ENCODE measurements around the gene WDR70. TPM values are rescaled to one million over a fixed set of nuclear protein-coding genes. Genes with fewer than 3 reads are reported as not detected.
A peak's percentile ranks its signal among the peaks of the same experiment; 100 is the strongest.
"Not testable (repeated sequence)": the region's sequence is repeated elsewhere in the genome, so short reads cannot be mapped to it uniquely, and the experiment has no call there.

Gene WDR70
- total RNA-seq, 1 donor from 2014 or later = 23.6 TPM

- H3K4me1 Mint-ChIP-seq (ENCODE audit: low read depth) = peaks cover 14% of the 10 kb centered on the region
Observed at GRCh38 chr5:37375091-37375490, 4.0 kb upstream of the WDR70 start.

GRCh38 chr5:37378066-37378465 is 1.1 kb upstream of the WDR70 start:
- DNase-seq (ENCODE audit: low spot score) = peak; percentile 29
- H3K36me3 Mint-ChIP-seq (ENCODE audit: low read depth); H3K27me3 Mint-ChIP-seq (ENCODE audit: low read depth); H3K4me3 Mint-ChIP-seq (ENCODE audit: unreplicated experiment); H3K27ac Mint-ChIP-seq (ENCODE audit: unreplicated experiment); H3K9me3 Mint-ChIP-seq (ENCODE audit: low read depth): not testable (repeated sequence)
- peaks cover 11% of the 10 kb centered on the region for H3K4me1 Mint-ChIP-seq (ENCODE audit: low read depth)

More at GRCh38 chr5:37375091-37375490, 4.0 kb upstream of the WDR70 start:
- TF ChIP-seq, protein P1, sequence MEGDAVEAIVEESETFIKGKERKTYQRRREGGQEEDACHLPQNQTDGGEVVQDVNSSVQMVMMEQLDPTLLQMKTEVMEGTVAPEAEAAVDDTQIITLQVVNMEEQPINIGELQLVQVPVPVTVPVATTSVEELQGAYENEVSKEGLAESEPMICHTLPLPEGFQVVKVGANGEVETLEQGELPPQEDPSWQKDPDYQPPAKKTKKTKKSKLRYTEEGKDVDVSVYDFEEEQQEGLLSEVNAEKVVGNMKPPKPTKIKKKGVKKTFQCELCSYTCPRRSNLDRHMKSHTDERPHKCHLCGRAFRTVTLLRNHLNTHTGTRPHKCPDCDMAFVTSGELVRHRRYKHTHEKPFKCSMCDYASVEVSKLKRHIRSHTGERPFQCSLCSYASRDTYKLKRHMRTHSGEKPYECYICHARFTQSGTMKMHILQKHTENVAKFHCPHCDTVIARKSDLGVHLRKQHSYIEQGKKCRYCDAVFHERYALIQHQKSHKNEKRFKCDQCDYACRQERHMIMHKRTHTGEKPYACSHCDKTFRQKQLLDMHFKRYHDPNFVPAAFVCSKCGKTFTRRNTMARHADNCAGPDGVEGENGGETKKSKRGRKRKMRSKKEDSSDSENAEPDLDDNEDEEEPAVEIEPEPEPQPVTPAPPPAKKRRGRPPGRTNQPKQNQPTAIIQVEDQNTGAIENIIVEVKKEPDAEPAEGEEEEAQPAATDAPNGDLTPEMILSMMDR (IDR thresholded peaks at IDR 0.05) = no peak
- Mint-ChIP-seq H3K27me3 (ENCODE audit: low read depth) (no peaks in the 10 kb centered on the region), H3K4me3 (ENCODE audit: unreplicated experiment) (no peak overlapping the region), H3K27ac (ENCODE audit: unreplicated experiment) (no peak overlapping the region), H3K9me3 (ENCODE audit: low read depth) (no peaks in the 10 kb centered on the region), H3K36me3 (ENCODE audit: low read depth) (no peaks in the 10 kb centered on the region)
- DNase-seq (ENCODE audit: low spot score) = peak; percentile 15

- peaks cover 17% of the 10 kb centered on the region for H3K36me3 Mint-ChIP-seq (ENCODE audit: low read depth)
- no peaks in the 10 kb centered on the region for H3K9me3 Mint-ChIP-seq (ENCODE audit: low read depth)
- TF ChIP-seq, protein P1 (IDR thresholded peaks at IDR 0.05) = no peak
- H3K27me3 Mint-ChIP-seq (ENCODE audit: low read depth) = no peaks in the 10 kb centered on the region
- no peak for DNase-seq (ENCODE audit: low spot score)
- H3K4me3 Mint-ChIP-seq (ENCODE audit: unreplicated experiment) = no peak overlapping the region
- H3K27ac Mint-ChIP-seq (ENCODE audit: unreplicated experiment) = no peak overlapping the region
- H3K4me1 Mint-ChIP-seq (ENCODE audit: low read depth) = no peaks in the 10 kb centered on the region
Observed at GRCh38 chr5:37391591-37391990, 12.5 kb downstream of the WDR70 start.

- no peak for DNase-seq (ENCODE audit: low spot score)
- H3K27me3 Mint-ChIP-seq (ENCODE audit: low read depth) = no peaks in the 10 kb centered on the region
- TF ChIP-seq, protein P1 (IDR thresholded peaks at IDR 0.05) = no peak
- no peaks in the 10 kb centered on the region for H3K4me1 Mint-ChIP-seq (ENCODE audit: low read depth)
- no peak overlapping the region for H3K4me3 Mint-ChIP-seq (ENCODE audit: unreplicated experiment)
- H3K27ac Mint-ChIP-seq (ENCODE audit: unreplicated experiment) = no peak overlapping the region
- no peaks in the 10 kb centered on the region for H3K9me3 Mint-ChIP-seq (ENCODE audit: low read depth)
- peaks cover 27% of the 10 kb centered on the region for H3K36me3 Mint-ChIP-seq (ENCODE audit: low read depth)
Observed at GRCh38 chr5:37396352-37396751, 17.2 kb downstream of the WDR70 start.

DNA sequence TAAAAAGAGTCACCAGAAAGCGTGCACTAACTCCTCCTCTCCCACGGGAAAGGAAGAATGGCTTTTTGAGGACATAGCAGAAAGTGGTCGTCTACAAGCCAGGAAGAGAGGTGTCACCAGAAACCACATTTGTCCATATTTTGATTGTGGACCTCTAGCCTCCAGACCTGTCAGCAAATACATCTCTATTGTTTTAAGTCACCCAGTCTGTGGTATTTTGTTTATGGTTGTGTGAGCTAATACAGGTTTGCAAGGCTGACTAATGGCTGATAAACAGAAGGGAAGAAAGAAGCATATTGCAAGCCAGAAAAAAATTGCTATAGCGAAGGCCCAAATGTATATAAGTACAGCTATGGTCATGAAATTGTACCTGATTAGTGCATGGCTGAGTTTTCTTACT is 21.4 kb downstream of the WDR70 start:
- TF ChIP-seq, protein P1 (IDR thresholded peaks at IDR 0.05) = no peak
- H3K4me3 Mint-ChIP-seq (ENCODE audit: unreplicated experiment) = no peak overlapping the region
- no peaks in the 10 kb centered on the region for H3K27me3 Mint-ChIP-seq (ENCODE audit: low read depth)
- no peak for DNase-seq (ENCODE audit: low spot score)
- H3K27ac Mint-ChIP-seq (ENCODE audit: unreplicated experiment) = no peak overlapping the region
- no peaks in the 10 kb centered on the region for H3K4me1 Mint-ChIP-seq (ENCODE audit: low read depth)
- peaks cover 23% of the 10 kb centered on the region for H3K36me3 Mint-ChIP-seq (ENCODE audit: low read depth)
- no peaks in the 10 kb centered on the region for H3K9me3 Mint-ChIP-seq (ENCODE audit: low read depth)

DNA sequence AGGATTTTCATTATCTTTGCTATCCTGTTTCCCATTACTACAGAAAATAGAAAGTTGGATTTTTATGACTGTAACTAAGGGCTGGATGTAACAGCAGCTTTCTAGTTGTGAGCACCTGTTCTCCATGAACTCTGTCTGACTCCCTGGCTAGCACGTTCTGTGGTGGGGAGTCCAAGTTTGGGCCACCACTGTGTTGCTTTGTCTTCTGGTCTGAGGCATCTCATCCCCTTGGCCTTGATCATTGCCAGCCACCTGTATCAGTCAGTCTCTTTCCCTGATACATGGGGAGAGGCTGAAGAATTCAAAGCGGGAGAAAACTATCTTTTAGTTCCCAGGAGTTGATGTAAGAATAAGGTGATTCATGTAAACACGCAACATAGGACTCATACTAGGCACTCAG is 33.4 kb downstream of the WDR70 start:
- Mint-ChIP-seq H3K4me3 (ENCODE audit: unreplicated experiment) (no peak overlapping the region), H3K9me3 (ENCODE audit: low read depth) (no peaks in the 10 kb centered on the region), H3K27me3 (ENCODE audit: low read depth) (no peaks in the 10 kb centered on the region), H3K4me1 (ENCODE audit: low read depth) (no peaks in the 10 kb centered on the region), H3K27ac (ENCODE audit: unreplicated experiment) (no peak overlapping the region), H3K36me3 (ENCODE audit: low read depth) (peaks cover 8% of the 10 kb centered on the region)
- no peak for DNase-seq (ENCODE audit: low spot score)
- TF ChIP-seq, protein P1 (IDR thresholded peaks at IDR 0.05) = no peak

DNA sequence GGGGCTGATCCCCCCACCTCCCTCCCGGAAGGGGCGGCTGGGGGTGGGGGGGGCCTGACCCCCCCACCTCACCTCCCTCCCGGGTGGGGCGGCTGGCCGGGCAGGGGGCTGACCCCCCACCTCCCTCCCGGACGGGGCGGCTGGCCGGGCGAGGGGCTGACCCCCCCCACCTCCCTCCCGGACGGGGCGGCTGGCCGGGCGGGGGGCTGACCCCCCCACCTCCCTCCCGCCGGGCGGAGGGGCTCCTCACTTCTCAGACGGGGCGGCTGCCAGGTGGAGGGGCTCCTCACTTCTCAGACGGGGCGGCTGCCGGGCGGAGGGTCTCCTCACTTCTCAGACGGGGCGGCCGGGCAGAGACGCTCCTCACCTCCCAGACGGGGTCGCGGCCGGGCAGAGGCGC is 36.3 kb downstream of the WDR70 start:
- H3K9me3 Mint-ChIP-seq (ENCODE audit: low read depth); H3K36me3 Mint-ChIP-seq (ENCODE audit: low read depth); H3K27me3 Mint-ChIP-seq (ENCODE audit: low read depth); H3K4me3 Mint-ChIP-seq (ENCODE audit: unreplicated experiment); H3K27ac Mint-ChIP-seq (ENCODE audit: unreplicated experiment); DNase-seq (ENCODE audit: low spot score); H3K4me1 Mint-ChIP-seq (ENCODE audit: low read depth): not testable (repeated sequence)
